Endothelial cell (in vitro differentiated cells): ENCODE results near the gene GPR26. TPM values are rescaled to one million over a fixed set of nuclear protein-coding genes. Genes with fewer than 3 reads are reported as not detected.

Source experiments
- DNase-seq: peaks from one replicate; pipeline ENCODE4 v3.0.0; 2021; ENCODE audit warnings: low spot score
- H3K27ac Mint-ChIP-seq: one replicate; pipeline ENCODE4 v1.8.0; 2021; ENCODE audit warnings: mixed read lengths, inconsistent platforms; ENCODE audit not compliant: unreplicated experiment
- H3K27me3 Mint-ChIP-seq: one replicate; pipeline ENCODE4 v1.8.0; 2021; ENCODE audit warnings: mild to moderate bottlenecking, moderate library complexity, mixed read lengths, inconsistent platforms; ENCODE audit not compliant: unreplicated experiment
- H3K36me3 Mint-ChIP-seq: one replicate; pipeline ENCODE4 v1.8.0; 2021; ENCODE audit warnings: mild to moderate bottlenecking, low read depth, mixed read lengths, inconsistent platforms; ENCODE audit not compliant: unreplicated experiment
- H3K4me1 Mint-ChIP-seq: one replicate; pipeline ENCODE4 v1.8.0; 2021; ENCODE audit warnings: mild to moderate bottlenecking, mixed read lengths, inconsistent platforms; ENCODE audit not compliant: unreplicated experiment
- H3K4me3 Mint-ChIP-seq: one replicate; pipeline ENCODE4 v1.8.0; 2021; ENCODE audit warnings: mild to moderate bottlenecking, mixed read lengths, inconsistent platforms; ENCODE audit not compliant: unreplicated experiment
- H3K9me3 Mint-ChIP-seq: one replicate; pipeline ENCODE4 v1.8.0; 2021; ENCODE audit warnings: mixed read lengths, inconsistent platforms; ENCODE audit not compliant: unreplicated experiment
- CTCF ChIP-seq: fragments of 200-600 bp; sonication (generic); IDR thresholded peaks from one replicate; pipeline ENCODE4 v1.5.0; 2021; ENCODE audit warnings: antibody characterized with exemption; ENCODE audit not compliant: unreplicated experiment
- total RNA-seq: library from RNA; stranded (reverse); fragmentation: NEBNext Ultra II Directional; extraction: Animal tissue kit (Norgen Biotek cat#: 25700); gene quantifications from one replicate; pipeline ENCODE4 v1.2.1, GENCODE V29; 2021; ENCODE audit not compliant: unreplicated experiment

Gene GPR26
- total RNA-seq, 1 donor from 2014 or later: 0.05 TPM

GRCh38 chr10:123643315-123643714 is 22.8 kb upstream of the GPR26 start:
- Mint-ChIP-seq H3K9me3 (no peaks in the 10 kb centered on the region), H3K4me3 (no peak overlapping the region), H3K36me3 (no peaks in the 10 kb centered on the region), H3K4me1 (no peaks in the 10 kb centered on the region), H3K27me3 (peaks cover 2% of the 10 kb centered on the region), H3K27ac (no peak overlapping the region)
- DNase-seq: no peak
- TF ChIP-seq CTCF: no peak

- H3K27ac Mint-ChIP-seq: no peak overlapping the region
- TF ChIP-seq CTCF: no peak
- H3K4me3 Mint-ChIP-seq: no peak overlapping the region
- no peaks in the 10 kb centered on the region for H3K36me3 Mint-ChIP-seq
- no peaks in the 10 kb centered on the region for H3K9me3 Mint-ChIP-seq
- peaks cover 2% of the 10 kb centered on the region for H3K27me3 Mint-ChIP-seq
- no peak for DNase-seq
- H3K4me1 Mint-ChIP-seq: no peaks in the 10 kb centered on the region
Observed at GRCh38 chr10:123645016-123645415, 21.1 kb upstream of the GPR26 start.

GRCh38 chr10:123645615-123646014 is 20.5 kb upstream of the GPR26 start:
- no peak for DNase-seq
- Mint-ChIP-seq H3K9me3 (no peaks in the 10 kb centered on the region), H3K36me3 (no peaks in the 10 kb centered on the region), H3K27ac (no peak overlapping the region), H3K27me3 (peaks cover 2% of the 10 kb centered on the region), H3K4me3 (no peak overlapping the region), H3K4me1 (no peaks in the 10 kb centered on the region)
- no peak for TF ChIP-seq CTCF

GRCh38 chr10:123648595-123648994 is 17.6 kb upstream of the GPR26 start:
- Mint-ChIP-seq H3K27ac (no peak overlapping the region), H3K4me3 (no peak overlapping the region), H3K9me3 (no peaks in the 10 kb centered on the region), H3K27me3 (peaks cover 2% of the 10 kb centered on the region), H3K4me1 (no peaks in the 10 kb centered on the region), H3K36me3 (no peaks in the 10 kb centered on the region)
- no peak for TF ChIP-seq CTCF
- DNase-seq: no peak

GRCh38 chr10:123649676-123650075 is 16.5 kb upstream of the GPR26 start:
- no peaks in the 10 kb centered on the region for H3K9me3 Mint-ChIP-seq
- TF ChIP-seq CTCF: no peak
- peaks cover 2% of the 10 kb centered on the region for H3K27me3 Mint-ChIP-seq
- DNase-seq: no peak
- no peak overlapping the region for H3K4me3 Mint-ChIP-seq
- no peaks in the 10 kb centered on the region for H3K36me3 Mint-ChIP-seq
- H3K4me1 Mint-ChIP-seq: no peaks in the 10 kb centered on the region
- no peak overlapping the region for H3K27ac Mint-ChIP-seq
